Stimulated activated CD4-positive, alpha-beta T cell treated with anti-CD3 and anti-CD28 coated beads, Interleukin-15, amount 100 ng/mL, for 48 hours (primary cell): Measurements from ENCODE around the gene SLC22A6.

ENCODE experiments used
- DNase-seq, 2 donors: peaks; one replicate each; pipeline ENCODE4 v3.0.0-alpha.2; 2020; ENCODE audit warnings: low read depth in 2 of 2

SLC22A6 gene

GRCh38 chr11:62984451-62984991, at the start of gene SLC22A6:
Gene SLC22A6 (minus strand): TSS chr11:62984967. CDS start chr11:62984690, 277 bp downstream.
- DNase-seq, result no peak

- DNase-seq, result no peak
Observed at GRCh38 chr11:63032457-63032856, 47.7 kb upstream of the SLC22A6 start.

- peak; percentile 65 to 84 for DNase-seq
Observed at GRCh38 chr11:63023841-63024648, 39.3 kb upstream of the SLC22A6 start.

GRCh38 chr11:63023222-63023814, 38.6 kb upstream of the SLC22A6 start:
- DNase-seq, result no peak

- DNase-seq, result no peak
Observed at GRCh38 chr11:63022441-63022840, 37.7 kb upstream of the SLC22A6 start.

GRCh38 chr11:63020671-63021291, 36.0 kb upstream of the SLC22A6 start:
- peak; percentile 13 to 31 for DNase-seq

GRCh38 chr11:63019506-63019905, 34.7 kb upstream of the SLC22A6 start:
- DNase-seq, result no peak

GRCh38 chr11:63017306-63017974, 32.7 kb upstream of the SLC22A6 start:
- no peak for DNase-seq

GRCh38 chr11:63015521-63016215, 30.9 kb upstream of the SLC22A6 start, which contains the start of gene SLC22A8:
Gene SLC22A8 (minus strand): TSS chr11:63015841. CDS start chr11:63014958, 883 bp downstream.
- DNase-seq, result no peak

GRCh38 chr11:63014408-63015055, 29.8 kb upstream of the SLC22A6 start:
- no peak for DNase-seq

- no peak for DNase-seq
Observed at GRCh38 chr11:63012839-63013238, 28.1 kb upstream of the SLC22A6 start.

- DNase-seq, result no peak
Observed at GRCh38 chr11:63012430-63012829, 27.7 kb upstream of the SLC22A6 start.

- no peak for DNase-seq
Observed at GRCh38 chr11:63010934-63011439, 26.2 kb upstream of the SLC22A6 start.

- DNase-seq, result no peak
Observed at GRCh38 chr11:63007920-63008319, 23.2 kb upstream of the SLC22A6 start.

GRCh38 chr11:63001456-63001855, 16.7 kb upstream of the SLC22A6 start:
- no peak for DNase-seq

GRCh38 chr11:62999649-63000048, 14.9 kb upstream of the SLC22A6 start:
- no peak for DNase-seq

GRCh38 chr11:62999156-62999555, 14.4 kb upstream of the SLC22A6 start:
- DNase-seq, result no peak

- no peak for DNase-seq
Observed at GRCh38 chr11:62996271-62996670, 11.5 kb upstream of the SLC22A6 start.

- DNase-seq, result no peak
Observed at GRCh38 chr11:62994775-62995174, 10.0 kb upstream of the SLC22A6 start.

GRCh38 chr11:62988276-62988675, 3.5 kb upstream of the SLC22A6 start:
- no peak for DNase-seq
